OCI-LY1 (cell line): Measurements from ENCODE around the gene SPECC1L.

Experiments used
- H2AFZ ChIP-seq: fragments of 200-600 bp; sonication (generic), shearing (Covaris generic); 2 replicates; pipeline ENCODE4 v1.6.0; 2014; ENCODE audit warnings: antibody characterized with exemption, mild to moderate bottlenecking, low read length
- H3F3A ChIP-seq: fragments of 200-600 bp; sonication (generic), shearing (Covaris generic); 2 replicates; pipeline ENCODE4 v1.6.0; 2014; ENCODE audit warnings: mild to moderate bottlenecking, antibody characterized with exemption, low read length, moderate library complexity; ENCODE audit not compliant: insufficient read depth
- H3K27ac ChIP-seq: fragments of 200-600 bp; sonication (generic); 2 replicates; pipeline ENCODE4 v1.5.1; 2014; ENCODE audit warnings: low read length, mixed run types, mild to moderate bottlenecking, low read depth; ENCODE audit not compliant: poor library complexity, severe bottlenecking
- H3K27me3 ChIP-seq: fragments of 200-600 bp; sonication (generic); 2 replicates; pipeline ENCODE4 v1.6.0; 2014; ENCODE audit warnings: antibody characterized with exemption, mild to moderate bottlenecking, low read length, moderate library complexity; ENCODE audit not compliant: insufficient read depth
- H3K36me3 ChIP-seq: fragments of 200-600 bp; sonication (generic); 2 replicates; pipeline ENCODE4 v1.6.1; 2014; ENCODE audit warnings: mild to moderate bottlenecking, antibody characterized with exemption, low read length, moderate library complexity, mixed read lengths; ENCODE audit not compliant: insufficient read depth
- H3K4me1 ChIP-seq: fragments of 200-600 bp; sonication (generic); 2 replicates; pipeline ENCODE4 v1.5.1; 2014; ENCODE audit warnings: mild to moderate bottlenecking, low read length, moderate library complexity; ENCODE audit not compliant: insufficient read depth, severe bottlenecking
- H3K4me2 ChIP-seq: fragments of 200-600 bp; sonication (generic), shearing (Covaris generic); 2 replicates; pipeline ENCODE4 v1.6.1; 2014; ENCODE audit warnings: low read length
- H3K4me3 ChIP-seq: fragments of 200-600 bp; sonication (generic); 2 replicates; pipeline ENCODE4 v1.5.1; 2014; ENCODE audit warnings: low read length, low read depth, mild to moderate bottlenecking, mixed read lengths; ENCODE audit not compliant: poor library complexity, severe bottlenecking
- H3K79me2 ChIP-seq: fragments of 200-600 bp; shearing (Covaris generic); 2 replicates; pipeline ENCODE4 v1.6.1; 2016; ENCODE audit warnings: mixed run types, low read length, mixed read lengths; ENCODE audit not compliant: insufficient read depth
- H3K9ac ChIP-seq: fragments of 200-600 bp; sonication (generic), shearing (Covaris generic); 2 replicates; pipeline ENCODE4 v1.6.1; 2014; ENCODE audit warnings: mild to moderate bottlenecking, low read length, mixed read lengths
- H3K9me2 ChIP-seq: fragments of 200-600 bp; sonication (generic), shearing (Covaris generic); 2 replicates; pipeline ENCODE4 v1.6.1; 2014; ENCODE audit warnings: low read depth, mild to moderate bottlenecking, low read length, mixed read lengths
- H3K9me3 ChIP-seq: fragments of 200-600 bp; shearing (Covaris generic); 2 replicates; pipeline ENCODE4 v1.6.1; 2014; ENCODE audit warnings: low read length, mixed read lengths
- H4K20me1 ChIP-seq: fragments of 200-600 bp; sonication (generic), shearing (Covaris generic); 2 replicates; pipeline ENCODE4 v1.6.0; 2016; ENCODE audit warnings: mild to moderate bottlenecking, low read length; ENCODE audit not compliant: insufficient read depth
- CTCF ChIP-seq: fragments of 200-600 bp; sonication (generic), shearing (Covaris generic); IDR thresholded peaks from 2 replicates; pipeline ENCODE4 v1.5.1; 2017; ENCODE audit warnings: mild to moderate bottlenecking, antibody characterized with exemption, low read length, moderate library complexity, mixed read lengths
- EZH2 ChIP-seq: fragments of 200-600 bp; sonication (generic), shearing (Covaris generic); IDR thresholded peaks from 2 replicates; pipeline ENCODE4 v1.8.0; 2017; ENCODE audit warnings: borderline replicate concordance, mixed run types, mild to moderate bottlenecking, antibody characterized with exemption, low read length, moderate library complexity, mixed read lengths

SPECC1L gene

GRCh38 chr22:24304062-24304675 lies 33.5 kb downstream of the SPECC1L start:
- H2AFZ ChIP-seq: no peak overlapping the region
- TF ChIP-seq CTCF (no peak), EZH2 (no peak)
- H3K9ac ChIP-seq: no peak overlapping the region
- H3K4me2 ChIP-seq: no peak overlapping the region
- no peak overlapping the region for H3K27ac ChIP-seq
- H4K20me1 ChIP-seq: no peaks in the 10 kb centered on the region
- peaks cover 24% of the 10 kb centered on the region for H3K79me2 ChIP-seq
- H3K4me1 ChIP-seq: peaks cover 9% of the 10 kb centered on the region
- no peaks in the 10 kb centered on the region for H3K9me2 ChIP-seq
- H3F3A ChIP-seq: no peaks in the 10 kb centered on the region
- peaks cover 67% of the 10 kb centered on the region for H3K36me3 ChIP-seq
- no peaks in the 10 kb centered on the region for H3K27me3 ChIP-seq
- no peaks in the 10 kb centered on the region for H3K9me3 ChIP-seq
- no peak overlapping the region for H3K4me3 ChIP-seq

GRCh38 chr22:24305260-24305692 lies 34.6 kb downstream of the SPECC1L start:
- H3K4me2 ChIP-seq: no peak overlapping the region
- peaks cover 24% of the 10 kb centered on the region for H3K79me2 ChIP-seq
- no peaks in the 10 kb centered on the region for H3K27me3 ChIP-seq
- H3K27ac ChIP-seq: no peak overlapping the region
- TF ChIP-seq CTCF: no peak
- TF ChIP-seq EZH2: no peak
- no peaks in the 10 kb centered on the region for H4K20me1 ChIP-seq
- no peak overlapping the region for H3K4me3 ChIP-seq
- peaks cover 78% of the 10 kb centered on the region for H3K36me3 ChIP-seq
- no peak overlapping the region for H2AFZ ChIP-seq
- H3K9me2 ChIP-seq: no peaks in the 10 kb centered on the region
- peaks cover 9% of the 10 kb centered on the region for H3K4me1 ChIP-seq
- no peak overlapping the region for H3K9ac ChIP-seq
- no peaks in the 10 kb centered on the region for H3K9me3 ChIP-seq
- H3F3A ChIP-seq: no peaks in the 10 kb centered on the region

GRCh38 chr22:24310969-24311368 lies 40.3 kb downstream of the SPECC1L start:
- H3K4me3 ChIP-seq: no peak overlapping the region
- peaks cover 25% of the 10 kb centered on the region for H3K79me2 ChIP-seq
- H3K27me3 ChIP-seq: no peaks in the 10 kb centered on the region

More at GRCh38 chr22:24310969-24311368, 40.3 kb downstream of the SPECC1L start:
- Histone ChIP-seq H3K9me3 (no peaks in the 10 kb centered on the region), H3K4me1 (no peaks in the 10 kb centered on the region), H3K9me2 (no peaks in the 10 kb centered on the region), H3K27ac (no peak overlapping the region), H2AFZ (no peak overlapping the region), H3K4me2 (no peak overlapping the region), H4K20me1 (no peaks in the 10 kb centered on the region), H3K9ac (no peak overlapping the region), H3K36me3 (peaks cover 89% of the 10 kb centered on the region), H3F3A (0 out of 2 replicates have a peak, but pooled peaks cover 3% of the 10 kb centered on the region)
- TF ChIP-seq EZH2 (no peak), CTCF (no peak)
